LNCAP (cell line): ENCODE results near the gene TXNDC16.

ENCODE experiments used
- TF ChIP-seq, protein P1 (sequence below): fragments of 450-650 bp; IDR thresholded peaks from 2 replicates; pipeline ENCODE4 v1.5.1; 2017; ENCODE audit warnings: mild to moderate bottlenecking

TXNDC16 gene

GRCh38 chr14:52397844-52398243 is 154.5 kb downstream of the TXNDC16 start:
- TF ChIP-seq, protein P1, sequence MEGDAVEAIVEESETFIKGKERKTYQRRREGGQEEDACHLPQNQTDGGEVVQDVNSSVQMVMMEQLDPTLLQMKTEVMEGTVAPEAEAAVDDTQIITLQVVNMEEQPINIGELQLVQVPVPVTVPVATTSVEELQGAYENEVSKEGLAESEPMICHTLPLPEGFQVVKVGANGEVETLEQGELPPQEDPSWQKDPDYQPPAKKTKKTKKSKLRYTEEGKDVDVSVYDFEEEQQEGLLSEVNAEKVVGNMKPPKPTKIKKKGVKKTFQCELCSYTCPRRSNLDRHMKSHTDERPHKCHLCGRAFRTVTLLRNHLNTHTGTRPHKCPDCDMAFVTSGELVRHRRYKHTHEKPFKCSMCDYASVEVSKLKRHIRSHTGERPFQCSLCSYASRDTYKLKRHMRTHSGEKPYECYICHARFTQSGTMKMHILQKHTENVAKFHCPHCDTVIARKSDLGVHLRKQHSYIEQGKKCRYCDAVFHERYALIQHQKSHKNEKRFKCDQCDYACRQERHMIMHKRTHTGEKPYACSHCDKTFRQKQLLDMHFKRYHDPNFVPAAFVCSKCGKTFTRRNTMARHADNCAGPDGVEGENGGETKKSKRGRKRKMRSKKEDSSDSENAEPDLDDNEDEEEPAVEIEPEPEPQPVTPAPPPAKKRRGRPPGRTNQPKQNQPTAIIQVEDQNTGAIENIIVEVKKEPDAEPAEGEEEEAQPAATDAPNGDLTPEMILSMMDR, result no peak

DNA sequence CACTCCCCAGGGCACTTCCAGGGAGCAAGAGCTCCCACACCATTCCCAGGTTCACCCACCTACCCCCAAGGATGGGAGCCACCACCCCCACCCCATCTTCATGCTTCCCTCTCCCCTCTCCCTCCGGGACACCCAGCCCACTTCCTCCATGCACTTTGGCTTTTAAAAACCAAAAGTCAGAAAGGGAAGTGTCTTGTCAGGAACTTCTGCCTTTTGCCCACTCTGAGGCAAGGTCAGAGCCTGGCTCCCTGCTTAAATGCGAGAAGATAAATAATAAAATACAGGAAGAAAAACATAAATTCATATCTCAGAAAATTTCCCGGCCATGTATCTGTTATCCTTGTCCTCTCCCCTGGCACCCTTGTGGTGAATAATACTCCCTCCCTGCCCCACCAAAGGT is 156.6 kb downstream of the TXNDC16 start:
- TF ChIP-seq, protein P1, result no peak

GRCh38 chr14:52391881-52392615 is 160.3 kb downstream of the TXNDC16 start:
- TF ChIP-seq, protein P1, result no peak
